K562 (cell line): Measurements from ENCODE around the gene EYA2. TPM values are rescaled to one million over a fixed set of nuclear protein-coding genes. Genes with fewer than 3 reads are reported as not detected.

ENCODE experiments used
- BRF2 ChIP-seq: IDR thresholded peaks from 3 replicates; pipeline ENCODE4 v1.6.1; 2011; ENCODE audit warnings: borderline replicate concordance, mild to moderate bottlenecking; ENCODE audit not compliant: insufficient read length, insufficient read depth
- CBFA2T2 ChIP-seq: fragments of 450-650 bp; conservative IDR thresholded peaks from 2 replicates; pipeline ENCODE4 v1.6.1; 2017; ENCODE audit warnings: mild to moderate bottlenecking
- CBX5 ChIP-seq: IDR thresholded peaks from 2 replicates; pipeline ENCODE4 v1.6.1; 2014; ENCODE audit warnings: low read depth, borderline replicate concordance
- CHD2 ChIP-seq: IDR thresholded peaks from 2 replicates; pipeline ENCODE4 v1.6.1; 2011; ENCODE audit warnings: low read depth, low read length
- CREB3 ChIP-seq: fragments of 450-650 bp; conservative IDR thresholded peaks from 2 replicates; pipeline ENCODE4 v1.6.1; 2016; ENCODE audit warnings: missing genetic modification characterization, low read depth, mild to moderate bottlenecking, missing compliant biosample characterization, moderate library complexity
- CREB3L1 ChIP-seq: fragments of 450-650 bp; IDR thresholded peaks from 2 replicates; pipeline ENCODE4 v1.6.1; 2014; ENCODE audit warnings: low read depth, mild to moderate bottlenecking, moderate library complexity, borderline replicate concordance
- CTBP1 ChIP-seq: fragments of 450-650 bp; IDR thresholded peaks from 2 replicates; pipeline ENCODE4 v1.6.1; 2016; ENCODE audit warnings: borderline replicate concordance
- E2F6 ChIP-seq, 2 experiments: IDR thresholded peaks; 2 replicates each; pipeline ENCODE4 v1.6.1; 2011; ENCODE audit warnings: borderline replicate concordance in 1 of 2, control low read depth in 1 of 2, low read depth in 1 of 2, low read length in 1 of 2, mild to moderate bottlenecking in 1 of 2, mixed read lengths in 1 of 2, moderate library complexity in 1 of 2; ENCODE audit not compliant: insufficient read depth in 1 of 2, insufficient read length in 1 of 2, poor library complexity in 1 of 2, severe bottlenecking in 1 of 2; ENCODE audit errors: extremely low read depth in 1 of 2
- GATA2 ChIP-seq: sonication (generic); formaldehyde crosslinking; IDR thresholded peaks from 2 replicates; pipeline ENCODE4 v1.4.0; 2020; ENCODE audit warnings: mild to moderate bottlenecking, missing genetic modification reagents
- HSF4 ChIP-seq: fragments of 250-450 bp; sonication (Bioruptor Pico); IDR thresholded peaks from 2 replicates; pipeline ENCODE4 v2.1.2; 2022; ENCODE audit warnings: mild to moderate bottlenecking, moderate library complexity, borderline replicate concordance
- MTA1 ChIP-seq: fragments of 450-650 bp; IDR thresholded peaks from 2 replicates; pipeline ENCODE4 v1.6.1; 2017; ENCODE audit warnings: borderline replicate concordance
- MYC ChIP-seq, 2 experiments: fragments of 250-450 bp in 1 of 2; sonication (Bioruptor Pico) in 1 of 2; IDR thresholded peaks; 2 replicates each; pipeline versions ENCODE4 v1.5.1 to v1.6.1; 2012 to 2021; ENCODE audit warnings: low read depth in 2 of 2, borderline replicate concordance in 1 of 2, improper control_type of control experiment in 1 of 2, low read length in 1 of 2, mild to moderate bottlenecking in 1 of 2, moderate library complexity in 1 of 2
- POLR2AphosphoS5 ChIP-seq: IDR thresholded peaks from 2 replicates; pipeline ENCODE4 v1.6.1; 2011; ENCODE audit warnings: mild to moderate bottlenecking, low read depth, low read length, moderate library complexity; ENCODE audit not compliant: control insufficient read depth, insufficient read depth
- SMAD2 ChIP-seq: fragments of 150-350 bp; IDR thresholded peaks from 2 replicates; pipeline ENCODE4 v1.6.1; 2014; ENCODE audit warnings: low read depth, mild to moderate bottlenecking, low read length
- SMC3 ChIP-seq: conservative IDR thresholded peaks from 2 replicates; pipeline ENCODE4 v1.6.1; 2011; ENCODE audit warnings: low read depth, low read length, improper control_type of control experiment; ENCODE audit not compliant: insufficient read depth
- TCF7 ChIP-seq: sonication (generic); IDR thresholded peaks from 2 replicates; pipeline ENCODE4 v1.6.1; 2016; ENCODE audit warnings: antibody characterized with exemption, borderline replicate concordance
- TCF7L2 ChIP-seq: fragments of 150-350 bp; IDR thresholded peaks from 2 replicates; pipeline ENCODE4 v1.6.1; 2016; ENCODE audit warnings: low read depth, mild to moderate bottlenecking, low read length, moderate library complexity
- ZNF140 ChIP-seq: fragments of 250-450 bp; sonication (Bioruptor Pico); IDR thresholded peaks from 2 replicates; pipeline ENCODE4 v1.8.0; 2021; ENCODE audit warnings: moderate library complexity, mild to moderate bottlenecking, inconsistent platforms
- ZNF668 ChIP-seq: fragments of 250-450 bp; sonication (Bioruptor Pico); IDR thresholded peaks from 2 replicates; pipeline ENCODE4 v1.8.0; 2022; ENCODE audit warnings: mild to moderate bottlenecking, inconsistent platforms
- ZNF699 ChIP-seq: fragments of 250-450 bp; sonication (Bioruptor Pico); IDR thresholded peaks from 2 replicates; pipeline ENCODE4 v1.8.0; 2021; ENCODE audit warnings: mild to moderate bottlenecking, moderate library complexity; ENCODE audit not compliant: insufficient replicate concordance
- polyA plus RNA-seq, 8 experiments: library from polyadenylated mRNA; depleted of rRNA in 4 of 8; stranded (reverse) in 5 of 8; unstranded in 3 of 8; fragments of >200 nt; fragmentation: Nextera tagmentation in 2 of 8; fragmentation: Illumina TruSeq in 1 of 8; extraction: Ambion mirVana in 2 of 8; extraction: Trizol in 1 of 8; gene quantifications; 2 replicates each; pipeline versions ENCODE4 v1.2.1 to v1.2.3, GENCODE V29; 2011 to 2014; ENCODE audit warnings: inconsistent platforms in 1 of 8, missing spikeins in 1 of 8
- total RNA-seq, 7 experiments: library from RNA; depleted of rRNA in 6 of 7; stranded (reverse); fragments of >200 nt in 6 of 7; fragmentation: Illumina TruSeq in 2 of 7; extraction: Trizol in 2 of 7; gene quantifications; 2 replicates each; pipeline versions ENCODE4 v1.2.1 to v1.2.3, GENCODE V29; 2011 to 2021; ENCODE audit warnings: low replicate concordance in 1 of 7

The EYA2 gene
- total and polyA plus RNA-seq, 9 of the 15 experiments (the other 6 are each of a cell fraction or from before 2014, with no cell fraction given), result 0.03 TPM; not detected in 8

- TF ChIP-seq POLR2AphosphoS5 (no peak), CHD2 (no peak), CBFA2T2 (no peak), MTA1 (no peak), MYC (IDR thresholded peaks at IDR 0.05; ENCODE audit: low read depth, low read length) (peak; percentile 44; the same call in 1 of the 2 replicates), MYC (CRISPR knock-in tag; IDR thresholded peaks at IDR 0.05; ENCODE audit: borderline replicate concordance, low read depth) (no peak), ZNF699 (CRISPR knock-in tag) (no peak), HSF4 (CRISPR knock-in tag) (no peak), CREB3L1 (no peak; the same call in 1 of the 2 replicates), GATA2 (CRISPR knock-in tag) (no peak), CBX5 (no peak), ZNF668 (no peak), SMAD2 (no peak), TCF7 (no peak), TCF7L2 (no peak), ZNF140 (CRISPR knock-in tag) (no peak), BRF2 (no peak), E2F6 (IDR thresholded peaks at IDR 0.05; ENCODE audit: borderline replicate concordance in 1 of 2, extremely low read depth in 1 of 2, insufficient read depth in 1 of 2, insufficient read length in 1 of 2, low read depth in 1 of 2, low read length in 1 of 2, poor library complexity in 1 of 2, severe bottlenecking in 1 of 2) (no peak), CTBP1 (peak; percentile 66; the same call in 1 of the 2 replicates), SMC3 (peak; percentile 96), CREB3 (tag) (no peak)
Measured at GRCh38 chr20:47196091-47197081, 301.7 kb downstream of the EYA2 start (continued).
